Cardiac ventricle fibroblast (primary cell): Measurements from ENCODE around the gene LINC00305. TPM values are rescaled to one million over a fixed set of nuclear protein-coding genes. Genes with fewer than 3 reads are reported as not detected.

Experiments used
- total RNA-seq: library from RNA; depleted of rRNA; stranded (reverse); fragments of >200 nt; gene quantifications from 2 replicates; pipeline ENCODE4 v1.2.3, GENCODE V29; 2015

The LINC00305 gene
- not detected in 2 replicates for total RNA-seq

DNA sequence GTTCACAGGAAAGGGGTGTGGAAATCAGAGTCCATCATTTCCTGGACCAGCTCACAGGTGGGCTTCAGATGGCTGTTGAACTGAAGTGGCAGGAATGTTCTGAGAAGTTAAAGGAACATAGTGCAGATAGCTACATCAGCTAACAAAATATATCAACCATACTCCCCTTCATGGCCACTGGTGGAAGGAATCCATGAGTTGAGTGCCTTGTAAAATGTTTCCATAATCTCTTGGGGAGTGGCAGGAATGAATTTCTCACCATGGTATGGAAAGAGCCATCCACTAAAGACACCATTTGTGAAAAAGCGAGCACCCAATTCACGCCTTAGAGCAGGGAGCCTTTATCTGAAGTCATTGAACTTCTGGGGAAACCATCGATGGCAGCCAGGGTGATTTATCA lies at the start of gene LINC00305:
TSS of gene LINC00305 (minus strand) at position 101 of the 400 bp plus-strand sequence.

Other genes with a start within 250 kb of the LINC00305 start
- gene SERPINB10, start 241.1 kb downstream of the LINC00305 start, total RNA-seq: not detected in 2 replicates
- not detected in 2 replicates for gene HMSD, start 199.8 kb downstream of the LINC00305 start, total RNA-seq
- 2.1 and 6.9 TPM in 2 replicates for gene SERPINB8, start 179.0 kb downstream of the LINC00305 start, total RNA-seq